HAP-1 (cell line): ENCODE data around the gene TELO2.
"Not testable (repeated sequence)": the region's sequence is repeated elsewhere in the genome, so short reads cannot be mapped to it uniquely, and the experiment has no call there.

Experiments
- DNase-seq, 2 experiments: peaks; one replicate each; pipeline ENCODE4 v3.0.0-alpha.2; 2016 to 2020; ENCODE audit warnings: low spot score in 2 of 2
- H3K27me3 ChIP-seq: fragments of 250-450 bp; sonication (Bioruptor Pico); 2 replicates; pipeline ENCODE4 v1.5.1; 2020; ENCODE audit warnings: low read depth, mild to moderate bottlenecking, moderate library complexity
- H3K36me3 ChIP-seq: fragments of 250-450 bp; sonication (Bioruptor Pico); replicated peaks from 2 replicates; pipeline ENCODE4 v1.5.1; 2020; ENCODE audit warnings: mild to moderate bottlenecking
- H3K4me1 ChIP-seq: fragments of 250-450 bp; sonication (Bioruptor Pico); 2 replicates; pipeline ENCODE4 v1.5.1; 2020; ENCODE audit warnings: mild to moderate bottlenecking
- H3K4me3 ChIP-seq: fragments of 250-450 bp; sonication (Bioruptor Pico); 2 replicates; pipeline ENCODE4 v1.5.1; 2020; ENCODE audit warnings: mild to moderate bottlenecking, moderate library complexity
- H3K9me3 ChIP-seq: fragments of 250-450 bp; sonication (Bioruptor Pico); 2 replicates; pipeline ENCODE4 v1.5.1; 2020; ENCODE audit warnings: mild to moderate bottlenecking, moderate library complexity
- in situ Hi-C: fragments of 300-500 bp; cut with MboI; formaldehyde crosslinking; loops from 3 replicates; pipeline ENCODE4 v1.14.3; 2020; ENCODE audit warnings: low sequenced_read_pairs, inconsistent platforms, mixed read lengths

The TELO2 gene

DNA sequence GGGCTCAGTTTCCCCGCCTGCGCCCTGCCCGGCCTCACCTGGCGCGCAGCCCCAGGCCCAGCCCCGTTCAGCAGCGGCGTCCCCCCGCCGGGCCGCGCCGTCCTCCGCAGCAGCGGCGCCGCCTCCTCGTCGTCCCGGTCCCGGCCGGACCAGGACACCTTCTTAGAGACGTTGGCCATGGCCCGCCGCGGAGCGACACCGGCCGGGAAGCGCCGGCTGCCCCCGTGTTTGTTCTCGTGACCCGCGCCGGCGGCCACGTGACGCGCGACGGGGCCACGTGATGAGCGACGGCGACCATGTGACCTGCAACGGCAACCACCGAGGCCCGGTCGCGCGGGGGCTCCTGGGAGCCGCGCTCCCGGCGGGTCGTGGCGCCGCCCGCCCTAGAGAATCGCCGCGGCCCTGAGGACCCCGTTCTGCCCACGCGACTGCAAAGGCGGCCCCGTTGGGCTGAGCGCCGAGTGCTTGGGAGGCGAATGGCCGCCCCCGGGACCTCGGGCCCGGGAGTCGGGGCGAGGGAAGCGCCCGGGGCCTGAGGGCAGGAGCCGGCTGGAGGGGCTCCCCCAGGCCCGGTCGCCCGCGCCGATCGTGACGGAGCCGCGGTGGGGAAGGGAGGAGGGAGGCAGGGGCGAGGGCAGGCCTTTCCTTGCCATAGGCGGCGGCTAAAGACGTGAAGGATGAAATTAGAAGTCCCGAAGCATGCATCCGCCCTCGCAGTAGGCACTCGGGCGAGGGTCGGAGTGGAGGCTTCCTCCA, 18.2 kb upstream of the TELO2 start, which contains the start of gene CLCN7:
CLCN7 (minus strand) TSS at position 233 of the 756 bp plus-strand sequence; CDS start at position 179, 54 bp downstream.
- Histone ChIP-seq H3K27me3 (no peaks in the 10 kb centered on the region), H3K4me1 (peaks cover 16% of the 10 kb centered on the region), H3K36me3 (no peaks in the 10 kb centered on the region), H3K4me3 (peak within 1 kb of the TSS; percentile 55), H3K9me3 (no peaks in the 10 kb centered on the region)
- in situ Hi-C loops = no loop called here
- peak; percentile 64 to 90 for DNase-seq

DNA sequence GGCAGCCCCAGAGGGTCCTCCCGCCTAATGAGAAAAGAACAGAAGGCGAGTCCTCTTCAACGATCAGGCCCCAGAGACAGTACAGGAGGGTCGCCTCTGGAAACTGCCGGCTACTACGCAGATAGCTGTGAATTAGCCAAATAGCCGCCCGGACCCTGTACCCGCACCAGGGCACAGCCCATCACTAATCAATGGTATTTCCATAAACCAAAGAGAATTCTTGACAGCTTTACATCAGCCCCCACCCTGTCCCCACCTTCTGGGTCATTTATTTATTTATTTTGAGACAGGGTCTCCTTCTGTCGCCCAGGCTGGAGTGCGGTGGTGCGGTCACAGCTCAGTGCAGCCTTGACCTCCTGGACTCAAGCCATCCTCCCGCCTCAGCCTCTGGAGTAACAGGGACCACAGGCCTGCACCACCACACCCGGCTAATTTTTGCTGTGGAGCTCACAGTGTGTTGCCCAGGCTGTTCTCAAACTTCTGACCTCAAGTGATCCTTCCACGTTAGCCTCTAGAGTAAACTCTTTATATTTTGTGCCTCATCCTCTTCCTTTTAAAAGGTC, 17.5 kb upstream of the TELO2 start:
- no peaks in the 10 kb centered on the region for H3K27me3 ChIP-seq
- peaks cover 16% of the 10 kb centered on the region for H3K4me1 ChIP-seq
- no peaks in the 10 kb centered on the region for H3K36me3 ChIP-seq
- H3K4me3 ChIP-seq = peak overlapping the region; percentile 55
- no peak for DNase-seq
- no peaks in the 10 kb centered on the region for H3K9me3 ChIP-seq
- in situ Hi-C loops = no loop called here

DNA sequence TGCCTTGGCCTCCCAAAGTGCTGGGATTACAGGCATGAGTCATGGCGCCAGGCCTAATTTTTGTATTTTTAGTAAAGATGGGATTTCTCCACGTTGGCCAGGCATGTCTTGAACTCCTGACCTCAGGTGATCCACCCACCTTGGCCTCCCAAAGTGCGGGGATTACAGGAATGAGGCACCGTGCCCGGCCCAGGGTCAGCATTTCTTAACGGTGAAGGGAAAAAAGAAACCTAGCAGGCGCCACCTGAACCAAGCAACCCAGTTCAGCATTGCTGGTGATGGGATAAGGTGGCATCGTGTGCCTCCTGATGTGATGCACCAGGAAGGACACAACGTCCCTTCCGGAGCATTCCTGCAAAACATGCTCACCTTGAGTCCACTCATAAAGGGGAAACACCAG, 16.1 kb upstream of the TELO2 start:
- peaks cover 16% of the 10 kb centered on the region for H3K4me1 ChIP-seq
- H3K27me3 ChIP-seq = no peaks in the 10 kb centered on the region
- no peak overlapping the region for H3K4me3 ChIP-seq
- H3K9me3 ChIP-seq = no peaks in the 10 kb centered on the region
- in situ Hi-C loops = no loop called here
- DNase-seq = no peak
- H3K36me3 ChIP-seq = no peaks in the 10 kb centered on the region

DNA sequence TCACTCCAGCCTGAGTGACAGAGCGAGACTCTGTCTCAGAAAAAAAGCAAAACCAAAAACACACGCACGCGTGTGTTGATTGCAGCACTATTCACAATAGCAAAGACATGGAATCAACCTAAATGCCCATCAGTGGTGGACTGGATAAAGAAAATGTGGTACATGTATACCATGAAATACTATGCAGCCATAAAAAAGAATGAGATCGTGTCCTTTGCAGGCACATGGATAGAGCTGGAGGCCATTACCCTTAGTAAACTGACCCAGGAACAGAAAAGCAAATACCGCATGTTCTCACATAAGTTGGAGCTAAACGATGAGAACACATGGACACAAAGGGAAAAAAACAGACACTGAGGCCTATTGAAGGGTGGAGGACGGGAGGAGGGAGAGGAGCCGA, 14.2 kb upstream of the TELO2 start:
- H3K4me1 ChIP-seq = peaks cover 11% of the 10 kb centered on the region
- H3K27me3 ChIP-seq, H3K9me3 ChIP-seq, in situ Hi-C loops, H3K4me3 ChIP-seq, DNase-seq, H3K36me3 ChIP-seq: not testable (repeated sequence)

DNA sequence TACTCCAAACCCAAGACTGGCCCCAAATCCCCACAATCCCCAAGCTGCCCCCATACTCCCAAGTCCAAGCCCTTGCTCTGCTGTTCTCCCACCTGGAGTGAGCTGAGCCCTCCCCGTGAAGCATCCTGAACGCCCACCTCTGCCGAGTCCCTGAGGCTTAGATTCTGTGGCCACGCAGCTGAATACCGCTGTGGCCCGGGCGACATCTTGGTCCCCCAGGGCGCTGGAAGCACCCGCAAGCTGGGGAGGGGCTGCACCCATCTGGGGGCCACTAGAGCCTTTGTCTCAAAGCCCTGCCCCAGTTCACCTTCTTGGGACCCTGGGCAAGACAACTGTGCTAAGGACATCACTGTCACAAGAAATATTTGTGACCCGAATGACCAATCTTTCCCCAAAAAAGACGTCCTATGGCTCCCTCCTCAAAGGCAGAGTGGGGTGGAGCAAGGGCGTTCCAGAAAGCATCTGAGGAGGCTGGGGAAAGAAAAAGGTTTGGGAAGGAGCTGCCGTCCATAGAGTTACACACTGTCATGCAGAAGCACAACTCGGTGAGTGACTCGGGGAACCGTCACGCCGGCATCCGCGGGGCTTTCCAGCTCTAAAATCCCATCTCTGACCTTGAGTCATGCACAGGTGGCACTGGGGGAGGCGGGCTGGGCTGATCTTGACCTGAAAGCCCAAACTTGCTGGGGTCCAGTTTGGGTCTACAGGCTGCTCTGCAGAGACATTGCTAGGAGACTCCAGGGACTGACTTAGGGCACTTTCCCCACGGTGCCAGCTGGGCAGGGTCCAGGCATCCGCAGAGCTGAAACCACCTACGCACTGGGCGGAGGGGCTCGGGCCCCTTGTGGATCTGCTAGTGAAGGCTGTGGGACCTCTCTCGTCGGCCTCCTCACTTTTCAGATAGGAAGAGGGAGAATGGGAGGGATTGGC, 11.0 kb upstream of the TELO2 start:
- in situ Hi-C loops = no loop called here
- Histone ChIP-seq H3K4me3 (no peak overlapping the region), H3K9me3 (no peaks in the 10 kb centered on the region), H3K4me1 (no peaks in the 10 kb centered on the region), H3K36me3 (no peaks in the 10 kb centered on the region), H3K27me3 (no peaks in the 10 kb centered on the region)
- DNase-seq = no peak

DNA sequence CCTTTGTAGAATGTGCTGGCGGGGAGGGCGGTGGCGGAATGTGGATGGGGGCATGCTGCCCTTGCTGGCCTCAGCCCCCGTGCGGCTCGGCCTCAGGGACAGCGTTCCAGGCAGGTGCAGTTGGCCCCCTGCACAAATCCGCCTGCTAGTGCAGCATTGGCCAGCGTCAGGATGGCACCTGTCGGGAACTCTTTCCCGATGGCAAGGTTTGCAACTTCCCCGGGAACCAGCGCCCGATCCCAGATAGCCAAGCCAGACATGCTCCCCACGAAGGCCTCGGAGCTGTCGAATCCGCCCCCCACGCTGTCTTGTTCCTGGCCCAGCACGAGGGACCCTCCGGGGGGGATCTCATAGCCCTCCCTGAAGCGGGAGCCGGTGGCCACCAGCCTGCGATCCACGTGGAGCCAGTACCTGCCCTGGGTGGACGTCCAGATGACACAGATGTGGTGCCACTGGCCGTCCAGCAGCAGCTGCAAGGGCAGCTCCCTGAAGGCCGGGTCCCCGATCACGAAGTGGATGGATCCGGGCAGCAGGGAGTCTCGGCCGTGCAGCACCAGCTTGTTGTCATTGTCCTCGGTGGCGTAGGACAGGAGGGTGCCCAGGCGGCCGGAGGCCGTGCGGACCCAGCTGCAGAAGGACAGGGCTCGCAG, 7.2 kb upstream of the TELO2 start:
- no peak overlapping the region for H3K4me3 ChIP-seq
- H3K36me3 ChIP-seq = no peaks in the 10 kb centered on the region
- H3K4me1 ChIP-seq = no peaks in the 10 kb centered on the region
- no peaks in the 10 kb centered on the region for H3K9me3 ChIP-seq
- no peak for DNase-seq
- in situ Hi-C loops = no loop called here
- H3K27me3 ChIP-seq = no peaks in the 10 kb centered on the region

DNA sequence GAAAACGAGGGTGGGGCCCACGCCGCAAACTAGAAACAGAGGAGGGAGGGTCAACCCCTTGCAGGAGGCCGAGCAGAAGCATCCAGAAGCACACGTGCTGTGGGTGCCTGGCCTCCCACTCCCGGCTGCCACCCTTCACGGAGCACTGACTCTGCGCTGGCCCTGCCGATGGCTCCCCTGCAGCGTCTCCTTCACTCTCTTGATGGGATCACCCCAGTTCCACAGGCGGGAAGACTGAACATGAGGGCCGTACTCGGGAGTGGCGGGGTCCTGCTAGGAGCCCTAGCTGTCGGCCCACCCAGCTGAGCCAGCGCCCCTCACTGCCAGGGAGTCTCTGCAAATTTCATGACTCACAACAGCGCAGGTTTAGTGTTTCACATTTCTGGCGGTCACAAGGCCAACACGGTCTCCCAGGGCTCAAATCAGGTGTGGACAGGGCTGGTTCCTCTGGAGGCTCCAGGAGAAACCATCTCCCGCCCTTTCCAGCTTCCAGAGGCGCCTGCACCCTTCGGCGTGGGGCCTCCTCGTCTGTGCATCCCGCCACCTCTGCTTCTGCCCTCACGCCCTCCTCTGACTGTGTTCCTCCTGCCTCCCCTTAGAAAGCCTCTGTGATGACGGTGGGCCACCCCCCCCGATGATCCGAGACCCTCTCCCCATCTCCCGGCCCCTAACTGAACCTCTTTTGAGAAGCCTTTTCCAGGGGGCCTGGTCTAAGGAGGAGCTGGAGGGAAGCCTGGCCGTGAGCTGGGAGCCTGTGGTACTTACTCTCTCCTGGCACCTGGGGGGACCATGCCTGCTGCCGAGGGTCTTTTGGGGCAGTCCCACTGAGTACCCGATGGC, 6.4 kb upstream of the TELO2 start:
- in situ Hi-C loops = no loop called here
- DNase-seq = no peak
- Histone ChIP-seq H3K4me3 (no peak overlapping the region), H3K36me3 (no peaks in the 10 kb centered on the region), H3K9me3 (no peaks in the 10 kb centered on the region), H3K4me1 (no peaks in the 10 kb centered on the region), H3K27me3 (no peaks in the 10 kb centered on the region)

DNA sequence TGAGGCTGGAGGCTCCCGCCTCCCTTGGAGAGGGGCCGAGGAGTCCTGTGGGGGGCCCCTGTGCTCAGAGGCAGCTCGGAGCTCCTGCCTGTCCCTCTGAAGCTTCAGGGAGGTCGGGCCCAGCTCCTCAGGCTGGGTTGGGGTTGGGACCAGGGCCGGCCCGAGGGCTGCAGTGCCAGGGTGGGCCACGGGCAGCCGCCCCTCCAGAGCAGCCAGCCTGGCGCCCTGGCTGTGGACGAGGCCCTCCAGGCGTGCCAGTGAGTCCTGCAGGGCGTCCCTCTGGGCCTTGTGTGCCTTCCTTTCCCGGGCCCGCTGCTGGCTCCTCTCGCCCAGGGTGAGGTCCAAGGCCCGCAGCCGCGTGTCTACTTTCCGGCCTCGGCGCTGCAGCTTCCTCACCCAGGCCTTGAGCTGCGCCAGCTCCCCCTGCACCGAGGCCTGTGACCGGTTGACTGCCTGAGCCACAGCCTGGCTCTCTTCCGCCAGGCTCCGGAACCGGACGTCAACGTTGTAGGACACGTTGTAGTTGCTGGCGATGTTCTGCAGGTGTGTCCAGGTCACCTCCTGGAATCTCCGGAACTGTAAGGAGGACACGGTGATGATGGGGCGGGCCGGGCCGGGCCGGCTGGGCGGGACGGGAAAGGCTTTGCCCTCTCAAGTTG, 5.6 kb upstream of the TELO2 start:
- in situ Hi-C loops = no loop called here
- no peak overlapping the region for H3K4me3 ChIP-seq
- no peak for DNase-seq

DNA sequence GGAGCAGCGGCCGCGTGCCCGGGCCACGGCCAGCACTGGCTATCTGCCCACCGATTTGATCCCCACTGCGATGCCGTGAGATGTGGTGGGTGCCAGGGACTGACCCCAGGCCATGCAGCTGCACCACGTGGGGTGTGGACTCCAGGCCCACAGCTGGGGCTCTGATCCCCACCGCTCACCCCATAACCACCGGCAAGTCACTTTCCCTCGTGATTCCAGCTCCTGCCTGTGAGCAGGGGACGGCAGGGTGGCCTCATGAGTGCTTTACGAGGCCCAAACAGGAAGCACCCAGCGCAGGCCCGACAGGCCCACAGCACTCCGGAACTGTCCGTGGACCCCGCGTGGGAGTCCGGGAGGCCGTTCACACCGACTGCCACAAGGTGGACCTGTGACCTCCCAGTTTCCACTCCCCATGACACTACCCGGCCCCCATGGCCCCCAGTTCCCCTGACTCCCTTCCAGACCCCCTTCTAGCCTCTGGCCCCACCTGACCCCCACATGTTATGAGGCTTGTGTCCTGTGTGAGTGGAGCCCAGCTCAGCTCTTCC, 5.0 kb upstream of the TELO2 start:
- in situ Hi-C loops = no loop called here
- Histone ChIP-seq H3K4me3 (no peak overlapping the region), H3K9me3 (no peaks in the 10 kb centered on the region), H3K36me3 (no peaks in the 10 kb centered on the region), H3K4me1 (peaks cover 6% of the 10 kb centered on the region), H3K27me3 (no peaks in the 10 kb centered on the region)
- DNase-seq = no peak

More for the DNA sequence above, 5.6 kb upstream of the TELO2 start:
- H3K9me3 ChIP-seq = no peaks in the 10 kb centered on the region
- H3K4me1 ChIP-seq = peaks cover under 1% of the 10 kb centered on the region
- H3K36me3 ChIP-seq = no peaks in the 10 kb centered on the region
- H3K27me3 ChIP-seq = no peaks in the 10 kb centered on the region

DNA sequence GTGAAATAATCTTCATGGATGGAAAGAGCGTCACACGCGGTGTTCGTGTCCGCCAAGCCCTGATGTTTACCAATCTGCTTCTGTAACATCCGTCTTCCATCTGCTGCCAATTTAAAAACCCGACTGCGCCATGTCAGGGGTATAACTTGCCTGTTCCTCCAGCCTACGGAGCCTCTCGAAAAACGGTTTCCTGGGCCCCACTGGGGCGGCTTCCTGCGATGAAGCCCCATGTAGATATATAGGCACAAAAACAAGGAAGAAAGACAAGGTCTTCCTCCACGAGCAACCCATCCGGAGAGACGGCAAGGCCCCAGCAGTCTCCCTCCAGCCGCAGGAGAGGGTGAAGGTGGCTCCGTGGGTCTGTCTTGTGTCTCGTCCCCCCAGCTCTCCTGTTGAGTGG, 4.5 kb upstream of the TELO2 start, which contains the start of gene PTX4:
PTX4 (minus strand) TSS at position 326 of the 400 bp plus-strand sequence; CDS start at position 291, 35 bp downstream.
- in situ Hi-C loops = no loop called here
- Histone ChIP-seq H3K36me3 (no peaks in the 10 kb centered on the region), H3K4me1 (peaks cover 6% of the 10 kb centered on the region), H3K27me3 (no peaks in the 10 kb centered on the region), H3K9me3 (no peaks in the 10 kb centered on the region), H3K4me3 (no peak within 1 kb of the TSS)
- no peak for DNase-seq

DNA sequence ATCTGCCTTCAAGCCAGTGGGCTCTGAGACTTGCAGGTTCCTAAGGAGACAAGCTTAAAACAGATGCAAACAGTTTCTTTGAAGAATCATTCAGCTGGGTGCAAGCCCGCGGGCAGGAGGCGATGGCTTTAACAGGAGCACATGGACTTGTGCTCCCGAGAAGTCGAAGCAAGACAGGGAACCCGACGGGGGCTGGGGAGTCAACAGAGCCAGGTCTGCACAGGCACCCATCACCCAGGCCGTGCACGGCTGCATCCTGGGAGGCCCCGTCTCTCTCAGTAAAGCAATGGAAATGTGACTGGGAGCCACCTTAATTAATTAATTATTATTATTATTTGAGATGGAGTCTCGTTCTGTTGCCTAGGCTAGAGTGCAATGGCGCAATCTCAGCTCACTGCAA, 4.1 kb upstream of the TELO2 start:
- DNase-seq = no peak
- no peaks in the 10 kb centered on the region for H3K9me3 ChIP-seq
- H3K4me3 ChIP-seq = no peak overlapping the region
- no peaks in the 10 kb centered on the region for H3K27me3 ChIP-seq
- peaks cover 6% of the 10 kb centered on the region for H3K4me1 ChIP-seq
- in situ Hi-C loops = no loop called here
- H3K36me3 ChIP-seq = peaks cover under 1% of the 10 kb centered on the region; the same call in 1 of the 2 replicates

DNA sequence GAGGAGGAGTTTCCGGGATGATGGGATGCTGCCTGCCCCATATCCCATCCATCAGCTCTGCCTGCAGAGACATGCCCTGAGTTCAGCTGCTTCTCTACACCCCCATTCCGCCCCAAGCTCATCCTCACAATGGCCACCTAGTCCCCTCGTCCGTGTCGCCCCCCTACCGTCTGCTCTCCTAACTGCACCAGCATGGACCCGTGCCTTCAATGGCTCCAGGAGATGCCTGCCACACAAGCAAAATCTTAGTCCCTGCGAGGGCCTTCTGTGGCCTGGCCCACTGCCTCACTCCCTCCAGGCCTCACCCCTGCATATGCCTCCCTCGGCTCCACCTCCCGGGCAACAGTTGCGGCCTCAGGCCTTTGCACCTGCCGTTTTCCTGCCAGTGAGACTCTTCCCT, 1.8 kb upstream of the TELO2 start:
- DNase-seq = no peak
- Histone ChIP-seq H3K4me3 (no peak overlapping the region), H3K9me3 (no peaks in the 10 kb centered on the region), H3K36me3 (peaks cover 21% of the 10 kb centered on the region), H3K4me1 (peaks cover 6% of the 10 kb centered on the region), H3K27me3 (no peaks in the 10 kb centered on the region)
- in situ Hi-C loops = no loop called here
